ENCODE data around the gene BTLA.
"Not testable (repeated sequence)": the region's sequence is repeated elsewhere in the genome, so short reads cannot be mapped to it uniquely, and the experiment has no call there.

BTLA gene

GRCh38 chr3:112491373-112491772 is 7.9 kb downstream of the BTLA start:
- DNase-seq (ENCODE audit: low read depth, low spot score): no peak

GRCh38 chr3:112489674-112490479 is 9.4 kb downstream of the BTLA start:
- no peak for DNase-seq (ENCODE audit: low read depth, low spot score)

- DNase-seq (ENCODE audit: low read depth, low spot score): no peak
These were observed 12.3 kb downstream of the BTLA start for GRCh38 chr3:112486811-112487505.

GRCh38 chr3:112484352-112484751 is 14.9 kb downstream of the BTLA start:
- no peak for DNase-seq (ENCODE audit: low read depth, low spot score)

GRCh38 chr3:112482675-112483074 is 16.6 kb downstream of the BTLA start:
- no peak for DNase-seq (ENCODE audit: low read depth, low spot score)

GRCh38 chr3:112481302-112481721 is 18.0 kb downstream of the BTLA start:
- DNase-seq (ENCODE audit: low read depth, low spot score): no peak

- no peak for DNase-seq (ENCODE audit: low read depth, low spot score)
These were observed 21.4 kb downstream of the BTLA start for GRCh38 chr3:112477891-112478290.

- DNase-seq (ENCODE audit: low read depth, low spot score): no peak
These were observed 22.9 kb downstream of the BTLA start for GRCh38 chr3:112476346-112476745.

- DNase-seq (ENCODE audit: low read depth, low spot score): no peak
These were observed 24.5 kb downstream of the BTLA start for GRCh38 chr3:112474796-112475195.

- no peak for DNase-seq (ENCODE audit: low read depth, low spot score)
These were observed 26.6 kb downstream of the BTLA start for GRCh38 chr3:112472691-112473090.

- no peak for DNase-seq (ENCODE audit: low read depth, low spot score)
These were observed 27.5 kb downstream of the BTLA start for GRCh38 chr3:112471596-112472325.

GRCh38 chr3:112470788-112471187 is 28.5 kb downstream of the BTLA start:
- no peak for DNase-seq (ENCODE audit: low read depth, low spot score)

- DNase-seq (ENCODE audit: low read depth, low spot score): no peak
These were observed 29.6 kb downstream of the BTLA start for GRCh38 chr3:112469671-112470070.

- DNase-seq (ENCODE audit: low read depth, low spot score): no peak
These were observed 31.7 kb downstream of the BTLA start for GRCh38 chr3:112467539-112467938.

GRCh38 chr3:112466020-112466419 is 33.3 kb downstream of the BTLA start:
- DNase-seq (ENCODE audit: low read depth, low spot score): no peak

GRCh38 chr3:112464264-112464663 is 35.0 kb downstream of the BTLA start:
- DNase-seq (ENCODE audit: low read depth, low spot score): no peak

- DNase-seq (ENCODE audit: low read depth, low spot score): no peak
These were observed 36.0 kb downstream of the BTLA start for GRCh38 chr3:112463250-112463649.

- not testable (repeated sequence) for DNase-seq (ENCODE audit: low read depth, low spot score)
These were observed 37.5 kb downstream of the BTLA start for GRCh38 chr3:112461787-112462186.

- DNase-seq (ENCODE audit: low read depth, low spot score): no peak
These were observed 38.6 kb downstream of the BTLA start for GRCh38 chr3:112460519-112461195.

GRCh38 chr3:112459750-112460149 is 39.5 kb downstream of the BTLA start:
- DNase-seq (ENCODE audit: low read depth, low spot score): no peak

- no peak for DNase-seq (ENCODE audit: low read depth, low spot score)
These were observed 43.1 kb downstream of the BTLA start for GRCh38 chr3:112456147-112456546.

GRCh38 chr3:112448939-112449338 is 50.3 kb downstream of the BTLA start:
- no peak for DNase-seq (ENCODE audit: low read depth, low spot score)
